Ascending aorta (tissue), 2 donors: ENCODE measurements around the gene ST3GAL5. TPM values are rescaled to one million over a fixed set of nuclear protein-coding genes. Genes with fewer than 3 reads are reported as not detected.

Experiments used
- DNase-seq, 2 donors: peaks; one replicate each; pipeline ENCODE4 v3.0.0-alpha.2; 2019; ENCODE audit warnings: low spot score in 2 of 2
- H3K27ac ChIP-seq, 2 donors: fragments of 200-600 bp; sonication (generic); one replicate each; pipeline ENCODE4 v1.5.1; 2016 to 2017; ENCODE audit warnings: mild to moderate bottlenecking in 1 of 2
- H3K27me3 ChIP-seq: fragments of 200-600 bp; sonication (generic); one replicate; pipeline ENCODE4 v1.5.1; 2017
- H3K36me3 ChIP-seq, 2 donors: fragments of 200-600 bp; sonication (generic); one replicate each; pipeline ENCODE4 v1.5.1; 2016
- H3K4me1 ChIP-seq, 2 donors: fragments of 200-600 bp; sonication (generic); one replicate each; pipeline ENCODE4 v1.5.1; 2016 to 2017; ENCODE audit warnings: mild to moderate bottlenecking in 1 of 2
- H3K4me3 ChIP-seq, 2 donors: fragments of 200-600 bp; sonication (generic); one replicate each; pipeline ENCODE4 v1.5.1; 2016 to 2017; ENCODE audit warnings: mild to moderate bottlenecking in 1 of 2
- H3K9me3 ChIP-seq, 2 donors: fragments of 200-600 bp; sonication (generic); one replicate each; pipeline ENCODE4 v1.5.1; 2016
- CTCF ChIP-seq, 3 experiments: fragments of 200-600 bp in 2 of 3; fragments of 450-650 bp in 1 of 3; sonication (generic) in 2 of 3; IDR thresholded peaks; one replicate each; pipeline ENCODE4 v1.5.1; 2016 to 2019; ENCODE audit warnings: antibody characterized with exemption in 3 of 3, mild to moderate bottlenecking in 1 of 3, moderate library complexity in 1 of 3
- intact Hi-C: fragments of 100-400 bp; cut with DNase I; formaldehyde crosslinking; loops from one replicate; pipeline ENCODE4 v1.15.1; 2023
- total RNA-seq: library from RNA; depleted of rRNA; stranded (reverse); fragments of >200 nt; gene quantifications from one replicate; pipeline ENCODE4 v1.1.0, GENCODE V29; 2016

ST3GAL5 gene
- total RNA-seq, 1 donor from 2014 or later, result 21.0 TPM

GRCh38 chr2:85913884-85914881, 25.4 kb upstream of the ST3GAL5 start:
- Histone ChIP-seq H3K4me1 (peaks cover 0 to 20% of the 10 kb centered on the region in 2 donors), H3K4me3 (no peak overlapping the region), H3K36me3 (no peaks in the 10 kb centered on the region), H3K27ac (peak overlapping the region in 1 of 2 donors; percentile 20), H3K9me3 (no peaks in the 10 kb centered on the region), H3K27me3 (no peaks in the 10 kb centered on the region)
- TF ChIP-seq CTCF (IDR thresholded peaks at IDR 0.05), result no peak
- DNase-seq, result peak in 1 of 2 donors; percentile 76
- intact Hi-C loops, result no loop called here

GRCh38 chr2:85911814-85912692, 23.3 kb upstream of the ST3GAL5 start:
- no peak overlapping the region for H3K4me3 ChIP-seq
- H3K9me3 ChIP-seq, result no peaks in the 10 kb centered on the region
- H3K4me1 ChIP-seq, result peaks cover 0 to 20% of the 10 kb centered on the region in 2 donors
- intact Hi-C loops, result no loop called here
- H3K36me3 ChIP-seq, result no peaks in the 10 kb centered on the region
- no peaks in the 10 kb centered on the region for H3K27me3 ChIP-seq
- peak in 1 of 2 donors; percentile 72 for DNase-seq
- no peak for TF ChIP-seq CTCF (IDR thresholded peaks at IDR 0.05)
- H3K27ac ChIP-seq, result peak overlapping the region; percentile 69

DNA sequence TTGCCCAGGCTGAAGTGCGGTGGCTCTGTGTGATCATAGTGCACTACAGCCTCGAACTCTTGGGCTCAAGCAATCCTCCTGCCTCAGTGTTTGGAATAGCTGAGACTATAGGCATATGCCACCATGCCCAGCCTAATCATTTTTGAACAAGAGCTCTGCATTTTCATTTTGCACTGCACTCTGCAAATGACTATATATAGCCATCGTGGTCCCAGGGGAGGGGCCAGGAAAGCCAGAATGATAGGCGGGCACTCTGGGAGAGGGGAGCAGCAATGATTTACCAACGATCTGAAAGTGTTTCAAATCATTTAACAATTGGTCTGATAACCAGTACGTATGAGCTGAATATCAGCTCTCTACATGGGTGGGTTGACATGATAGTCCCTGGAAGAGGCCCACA, 22.3 kb upstream of the ST3GAL5 start:
- no peaks in the 10 kb centered on the region for H3K9me3 ChIP-seq
- no peak overlapping the region for H3K4me3 ChIP-seq
- H3K36me3 ChIP-seq, result no peaks in the 10 kb centered on the region
- peak overlapping the region; percentile 69 for H3K27ac ChIP-seq
- intact Hi-C loops, result no loop called here
- no peaks in the 10 kb centered on the region for H3K27me3 ChIP-seq
- H3K4me1 ChIP-seq, result peaks cover 0 to 20% of the 10 kb centered on the region in 2 donors
- DNase-seq, result no peak
- TF ChIP-seq CTCF (IDR thresholded peaks at IDR 0.05), result no peak

DNA sequence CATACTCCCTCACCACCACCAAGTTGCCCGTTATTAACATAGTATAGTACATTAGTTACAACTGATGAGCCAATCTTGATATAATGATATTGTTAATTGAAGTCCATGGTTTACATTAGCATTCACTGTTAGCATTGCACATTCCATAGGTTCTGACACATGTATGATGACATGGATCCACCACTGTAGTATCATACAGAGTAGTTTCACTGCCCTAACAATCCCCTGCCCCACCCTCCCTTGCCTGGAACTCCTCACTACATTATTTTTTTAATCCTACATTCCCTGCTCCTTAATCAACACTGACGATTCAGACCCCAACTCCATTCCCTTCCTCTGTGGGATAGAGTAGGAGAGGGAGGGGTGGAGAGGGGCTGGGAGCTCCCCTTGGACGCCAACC, 20.2 kb upstream of the ST3GAL5 start:
- Histone ChIP-seq H3K36me3 (no peaks in the 10 kb centered on the region), H3K9me3 (no peaks in the 10 kb centered on the region), H3K4me1 (peaks cover 0 to 33% of the 10 kb centered on the region in 2 donors), H3K27me3 (no peaks in the 10 kb centered on the region), H3K4me3 (no peak overlapping the region), H3K27ac (no peak overlapping the region)
- TF ChIP-seq CTCF (IDR thresholded peaks at IDR 0.05), result no peak
- intact Hi-C loops, result no loop called here
- DNase-seq, result no peak

- Histone ChIP-seq H3K27ac (no peak overlapping the region), H3K4me3 (no peak overlapping the region), H3K4me1 (peaks cover 0 to 33% of the 10 kb centered on the region in 2 donors), H3K27me3 (no peaks in the 10 kb centered on the region), H3K9me3 (no peaks in the 10 kb centered on the region), H3K36me3 (no peaks in the 10 kb centered on the region)
- intact Hi-C loops, result no loop called here
- no peak for TF ChIP-seq CTCF (IDR thresholded peaks at IDR 0.05)
- DNase-seq, result no peak
These were observed 19.7 kb upstream of the ST3GAL5 start for GRCh38 chr2:85908506-85908905.
